ENCODE data around the gene TCAF1.

The TCAF1 gene

DNA sequence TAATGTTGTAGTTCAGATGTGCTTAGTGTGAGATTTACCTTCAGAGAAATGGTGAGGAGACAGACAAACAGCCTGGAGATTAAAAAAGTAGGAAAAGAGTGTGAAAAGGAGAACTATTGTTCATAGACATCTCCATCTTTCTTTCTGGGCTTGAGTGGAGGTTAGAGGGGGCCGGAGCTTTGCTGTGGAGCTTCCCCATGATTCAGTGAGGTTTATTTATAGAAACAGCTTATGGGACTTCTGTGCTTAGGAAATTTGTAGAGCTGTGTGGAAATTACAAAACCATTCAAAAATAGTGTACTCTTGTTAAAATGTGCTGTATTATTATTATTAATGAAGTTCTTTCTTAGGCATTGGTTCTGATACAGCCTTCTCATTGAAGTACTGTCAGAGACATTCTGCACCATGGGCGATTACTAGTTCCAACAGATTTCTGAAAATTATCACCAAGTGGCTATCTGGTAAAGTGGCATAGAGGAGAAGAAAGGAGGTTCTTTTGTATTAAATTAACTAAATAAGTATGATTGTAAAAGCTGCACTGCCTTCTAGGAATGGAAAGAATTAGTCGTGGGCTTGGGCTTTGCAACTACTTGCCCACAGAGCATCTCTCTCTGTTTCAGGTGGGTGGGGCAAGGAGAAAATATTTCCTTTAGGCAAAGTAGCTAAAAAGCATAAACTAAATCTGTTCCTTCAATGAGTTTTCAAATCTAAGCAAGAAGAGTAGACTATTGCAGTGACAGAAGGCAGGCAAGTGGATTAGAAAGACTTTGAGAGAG, 8.7 kb upstream of the TCAF1 start:
- DNase-seq (ENCODE audit: low spot score), result no peak
- TF ChIP-seq, protein P1, sequence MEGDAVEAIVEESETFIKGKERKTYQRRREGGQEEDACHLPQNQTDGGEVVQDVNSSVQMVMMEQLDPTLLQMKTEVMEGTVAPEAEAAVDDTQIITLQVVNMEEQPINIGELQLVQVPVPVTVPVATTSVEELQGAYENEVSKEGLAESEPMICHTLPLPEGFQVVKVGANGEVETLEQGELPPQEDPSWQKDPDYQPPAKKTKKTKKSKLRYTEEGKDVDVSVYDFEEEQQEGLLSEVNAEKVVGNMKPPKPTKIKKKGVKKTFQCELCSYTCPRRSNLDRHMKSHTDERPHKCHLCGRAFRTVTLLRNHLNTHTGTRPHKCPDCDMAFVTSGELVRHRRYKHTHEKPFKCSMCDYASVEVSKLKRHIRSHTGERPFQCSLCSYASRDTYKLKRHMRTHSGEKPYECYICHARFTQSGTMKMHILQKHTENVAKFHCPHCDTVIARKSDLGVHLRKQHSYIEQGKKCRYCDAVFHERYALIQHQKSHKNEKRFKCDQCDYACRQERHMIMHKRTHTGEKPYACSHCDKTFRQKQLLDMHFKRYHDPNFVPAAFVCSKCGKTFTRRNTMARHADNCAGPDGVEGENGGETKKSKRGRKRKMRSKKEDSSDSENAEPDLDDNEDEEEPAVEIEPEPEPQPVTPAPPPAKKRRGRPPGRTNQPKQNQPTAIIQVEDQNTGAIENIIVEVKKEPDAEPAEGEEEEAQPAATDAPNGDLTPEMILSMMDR (IDR thresholded peaks at IDR 0.05; ENCODE audit: extremely low read depth, missing control alignments), result no peak

DNA sequence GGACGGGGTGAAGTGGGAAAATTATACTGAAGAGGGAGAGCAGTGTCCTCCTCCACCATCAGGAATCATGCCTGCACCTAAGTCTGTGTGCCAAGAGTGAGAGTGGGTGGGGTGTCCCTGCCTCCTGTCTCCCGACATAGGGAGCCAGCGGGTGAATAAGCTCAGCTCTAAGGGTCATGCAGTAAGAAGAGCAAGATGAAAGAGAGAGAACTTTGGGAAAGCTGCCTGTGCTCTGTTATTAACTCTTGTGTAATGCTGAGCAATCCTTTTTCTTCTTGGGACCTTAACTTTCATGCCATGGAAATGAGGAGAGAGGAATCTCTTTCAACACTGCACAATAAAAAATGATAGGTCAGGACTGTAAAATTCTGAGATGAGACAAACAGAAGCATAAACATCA, 7.9 kb upstream of the TCAF1 start:
- TF ChIP-seq, protein P1 (IDR thresholded peaks at IDR 0.05; ENCODE audit: extremely low read depth, missing control alignments), result no peak
- no peak for DNase-seq (ENCODE audit: low spot score)

DNA sequence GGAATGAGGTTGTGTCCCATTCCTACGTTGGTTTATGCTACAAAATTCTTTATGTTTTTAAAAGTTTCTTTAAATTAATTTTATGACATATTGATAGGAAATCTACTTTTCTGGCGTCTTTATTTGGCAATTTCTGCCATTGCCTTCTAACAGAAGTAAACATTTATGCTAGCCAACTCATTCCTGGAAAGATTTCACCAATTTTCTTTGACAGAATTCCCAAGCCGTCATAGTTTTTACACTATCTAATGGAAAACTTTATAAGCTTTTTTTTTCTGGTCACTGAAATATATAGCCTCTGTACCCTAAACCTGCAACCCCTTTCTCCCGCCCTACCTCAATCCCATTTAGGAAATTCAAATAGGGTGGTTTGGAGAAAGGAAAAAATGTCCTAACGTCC, 6.1 kb upstream of the TCAF1 start:
- DNase-seq (ENCODE audit: low spot score), result no peak
- TF ChIP-seq, protein P1 (IDR thresholded peaks at IDR 0.05; ENCODE audit: extremely low read depth, missing control alignments), result no peak

- TF ChIP-seq, protein P1 (IDR thresholded peaks at IDR 0.05; ENCODE audit: extremely low read depth, missing control alignments), result no peak
- DNase-seq (ENCODE audit: low spot score), result no peak
Observed at GRCh38 chr7:143906895-143907294, 4.9 kb upstream of the TCAF1 start.

GRCh38 chr7:143906151-143906550, 4.2 kb upstream of the TCAF1 start:
- DNase-seq (ENCODE audit: low spot score), result no peak
- TF ChIP-seq, protein P1 (IDR thresholded peaks at IDR 0.05; ENCODE audit: extremely low read depth, missing control alignments), result no peak

GRCh38 chr7:143905509-143905908, 3.5 kb upstream of the TCAF1 start:
- TF ChIP-seq, protein P1 (IDR thresholded peaks at IDR 0.05; ENCODE audit: extremely low read depth, missing control alignments), result no peak
- DNase-seq (ENCODE audit: low spot score), result no peak

DNA sequence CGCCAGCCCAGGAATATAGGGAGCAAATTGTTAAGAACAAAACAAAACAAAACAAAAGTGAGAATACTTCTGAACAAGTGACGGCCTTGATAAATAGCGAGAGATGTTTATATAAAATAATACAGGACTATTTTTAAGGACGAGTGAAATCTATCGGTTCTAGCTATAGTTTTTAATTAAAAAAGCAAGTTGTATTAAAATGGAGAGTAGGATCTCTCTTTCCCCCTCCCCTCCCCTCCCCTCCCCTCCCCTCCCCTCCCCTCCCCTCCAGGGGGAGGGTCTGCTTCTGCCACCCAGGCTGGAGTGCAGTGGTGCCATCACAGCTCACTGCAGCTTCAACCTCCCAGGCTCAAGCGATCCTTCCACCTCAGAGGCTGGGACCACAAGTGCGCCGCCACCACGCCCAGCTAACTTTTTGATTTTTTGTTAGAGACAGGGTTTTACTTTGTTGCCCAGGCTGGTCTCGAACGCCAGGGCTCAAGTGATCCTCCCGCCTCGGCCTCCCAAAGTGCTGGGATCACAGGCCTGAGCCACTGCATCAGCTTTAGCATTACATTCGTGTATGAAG, 440 bp upstream of the TCAF1 start:
- TF ChIP-seq, protein P1 (IDR thresholded peaks at IDR 0.05; ENCODE audit: extremely low read depth, missing control alignments), result no peak
- no peak for DNase-seq (ENCODE audit: low spot score)
